Esophagus (tissue), 2 donors: Measurements from ENCODE around the gene UBL5. TPM values are rescaled to one million over a fixed set of nuclear protein-coding genes. Genes with fewer than 3 reads are reported as not detected.

Experiments used
- H3K27ac ChIP-seq, 2 donors: one replicate each; pipeline ENCODE4 v1.5.1; 2013; ENCODE audit warnings: low read depth in 2 of 2, mild to moderate bottlenecking in 2 of 2, inconsistent platforms in 1 of 2, low read length in 1 of 2, moderate library complexity in 1 of 2
- H3K27me3 ChIP-seq, 2 donors: one replicate each; pipeline ENCODE4 v1.6.1; 2013; ENCODE audit warnings: low read length in 2 of 2, control low read depth in 1 of 2, mild to moderate bottlenecking in 1 of 2; ENCODE audit not compliant: insufficient read depth in 2 of 2, control insufficient read depth in 1 of 2
- H3K36me3 ChIP-seq, 2 donors: one replicate each; pipeline ENCODE4 v1.6.1; 2013; ENCODE audit warnings: low read length in 1 of 2; ENCODE audit not compliant: control insufficient read depth in 2 of 2, insufficient read depth in 2 of 2
- H3K4me1 ChIP-seq, 2 donors: one replicate each; pipeline ENCODE4 v1.6.1; 2013; ENCODE audit warnings: low read length in 1 of 2; ENCODE audit not compliant: control insufficient read depth in 2 of 2, insufficient read depth in 2 of 2
- H3K4me3 ChIP-seq, 2 donors: one replicate each; pipeline ENCODE4 v1.5.1; 2013; ENCODE audit warnings: low read length in 2 of 2, mild to moderate bottlenecking in 2 of 2, low read depth in 1 of 2, moderate library complexity in 1 of 2
- H3K9me3 ChIP-seq, 2 donors: one replicate each; pipeline ENCODE4 v1.6.1; 2013; ENCODE audit warnings: mild to moderate bottlenecking in 2 of 2, low read depth in 1 of 2, low read length in 1 of 2, moderate library complexity in 1 of 2; ENCODE audit not compliant: control insufficient read depth in 2 of 2, insufficient read depth in 1 of 2
- WGBS, 2 donors: extraction: QIAGEN DNeasy Blood & Tissue Kit; methylation state at CpG; one replicate each; pipeline ENCODE4 v1.1.7; 2013; 5-methylcytosine and 5-hydroxymethylcytosine counted together
- polyA plus RNA-seq, 2 donors: library from polyadenylated mRNA; stranded (reverse); fragments of 200-250 nt; gene quantifications; one replicate each; pipeline ENCODE4 v1.2.3, GENCODE V29; 2013
- donor health status: healthy with polysubstance abuse.
- donor health status: Bipolar disorder and iron deficiency.

UBL5 gene
- polyA plus RNA-seq, 2 donors = 604 to 1,000 TPM

GRCh38 chr19:9861503-9861902 is 33.8 kb downstream of the UBL5 start:
- H3K4me3 ChIP-seq = no peak overlapping the region
- H3K4me1 ChIP-seq = peaks cover 0 to 3% of the 10 kb centered on the region in 2 donors
- H3K9me3 ChIP-seq = no peaks in the 10 kb centered on the region
- 98 to 100% methylated on average over 1 of the region's 1 CpG for WGBS, 2 donors
- H3K27me3 ChIP-seq = no peaks in the 10 kb centered on the region
- no peak overlapping the region for H3K27ac ChIP-seq
- no peaks in the 10 kb centered on the region for H3K36me3 ChIP-seq

DNA sequence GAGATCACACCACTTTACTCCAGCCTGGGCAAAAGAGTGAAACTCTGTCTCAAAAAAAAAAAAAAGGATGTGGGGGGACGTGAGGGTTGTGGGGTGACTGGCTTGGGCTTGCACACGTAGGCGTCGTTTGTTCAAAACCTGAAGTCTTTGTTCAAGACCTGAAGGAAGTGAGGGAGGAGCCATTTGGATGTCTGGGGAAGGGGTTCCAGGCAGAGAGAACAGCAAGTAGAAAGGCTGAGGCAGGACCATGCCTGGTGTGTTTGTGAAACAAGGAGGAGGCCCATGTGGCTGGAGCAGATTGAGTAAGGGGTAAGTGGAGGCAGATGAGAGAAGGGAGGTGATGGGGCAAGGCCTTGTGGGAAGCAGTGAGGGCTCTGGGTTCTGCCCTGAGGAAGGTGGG is 35.2 kb downstream of the UBL5 start:
- peak overlapping the region in 1 of 2 donors; percentile 33 for H3K27ac ChIP-seq
- no peak overlapping the region for H3K4me3 ChIP-seq
- H3K36me3 ChIP-seq = no peaks in the 10 kb centered on the region
- H3K4me1 ChIP-seq = peaks cover 0 to 3% of the 10 kb centered on the region in 2 donors
- 63 to 66% methylated on average over 4 of the region's 4 CpGs for WGBS, 2 donors
- no peaks in the 10 kb centered on the region for H3K9me3 ChIP-seq
- no peaks in the 10 kb centered on the region for H3K27me3 ChIP-seq

GRCh38 chr19:9863759-9864158 is 36.0 kb downstream of the UBL5 start:
- no peaks in the 10 kb centered on the region for H3K4me1 ChIP-seq
- no peak overlapping the region for H3K27ac ChIP-seq
- 71 to 73% methylated on average over 5 of the region's 5 CpGs for whole genome bisulfite sequencing, 2 donors
- H3K36me3 ChIP-seq = no peaks in the 10 kb centered on the region
- H3K4me3 ChIP-seq = no peak overlapping the region
- H3K27me3 ChIP-seq = no peaks in the 10 kb centered on the region
- no peaks in the 10 kb centered on the region for H3K9me3 ChIP-seq

DNA sequence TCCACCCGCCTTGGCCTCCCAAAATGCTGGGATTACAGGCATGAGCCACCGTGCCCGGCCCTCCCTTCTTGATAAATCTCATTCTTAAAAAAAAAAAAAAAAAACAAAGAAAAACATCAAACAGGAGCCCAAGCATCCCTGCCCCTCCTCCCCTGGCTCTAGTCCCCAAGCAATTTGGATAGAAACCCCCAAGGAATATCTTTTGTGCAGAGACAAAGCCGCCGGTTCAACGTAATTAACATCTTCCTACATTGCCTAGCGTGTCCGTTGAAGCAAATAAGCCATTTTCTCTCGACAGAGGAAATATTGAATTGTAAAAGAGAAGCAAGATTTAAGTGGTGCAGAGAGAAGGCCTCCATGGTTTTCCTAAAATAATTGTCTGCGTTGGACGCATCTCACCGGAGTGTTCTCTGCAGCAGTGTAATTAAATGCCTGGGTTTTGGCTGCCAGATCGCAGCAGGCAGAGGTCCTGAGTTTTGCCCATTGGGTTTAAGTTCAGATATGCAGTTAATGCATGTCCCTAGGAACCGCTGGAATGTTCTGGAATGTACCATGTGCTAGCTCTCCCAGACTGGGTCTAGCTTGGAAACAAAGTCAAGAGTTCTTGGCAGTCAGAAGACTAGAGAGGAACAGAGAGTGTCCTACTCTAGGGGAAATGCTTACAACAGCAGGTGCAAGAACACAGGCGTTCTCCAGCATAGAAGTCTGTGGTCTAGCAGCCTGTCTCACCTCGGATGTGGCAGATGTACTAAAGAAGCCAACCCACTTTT is 38.2 kb downstream of the UBL5 start:
- Histone ChIP-seq H3K4me1 (no peaks in the 10 kb centered on the region), H3K4me3 (no peak overlapping the region), H3K9me3 (no peaks in the 10 kb centered on the region), H3K27ac (no peak overlapping the region), H3K27me3 (no peaks in the 10 kb centered on the region), H3K36me3 (no peaks in the 10 kb centered on the region)
- 79 to 84% methylated on average over 16 of the region's 16 CpGs for WGBS, 2 donors

GRCh38 chr19:9868983-9869617 is 41.4 kb downstream of the UBL5 start:
- Histone ChIP-seq H3K36me3 (no peaks in the 10 kb centered on the region), H3K9me3 (no peaks in the 10 kb centered on the region), H3K4me1 (no peaks in the 10 kb centered on the region), H3K27ac (no peak overlapping the region), H3K4me3 (no peak overlapping the region), H3K27me3 (no peaks in the 10 kb centered on the region)
- WGBS, 2 donors = 75 to 81% methylated on average over 7 of the region's 7 CpGs

DNA sequence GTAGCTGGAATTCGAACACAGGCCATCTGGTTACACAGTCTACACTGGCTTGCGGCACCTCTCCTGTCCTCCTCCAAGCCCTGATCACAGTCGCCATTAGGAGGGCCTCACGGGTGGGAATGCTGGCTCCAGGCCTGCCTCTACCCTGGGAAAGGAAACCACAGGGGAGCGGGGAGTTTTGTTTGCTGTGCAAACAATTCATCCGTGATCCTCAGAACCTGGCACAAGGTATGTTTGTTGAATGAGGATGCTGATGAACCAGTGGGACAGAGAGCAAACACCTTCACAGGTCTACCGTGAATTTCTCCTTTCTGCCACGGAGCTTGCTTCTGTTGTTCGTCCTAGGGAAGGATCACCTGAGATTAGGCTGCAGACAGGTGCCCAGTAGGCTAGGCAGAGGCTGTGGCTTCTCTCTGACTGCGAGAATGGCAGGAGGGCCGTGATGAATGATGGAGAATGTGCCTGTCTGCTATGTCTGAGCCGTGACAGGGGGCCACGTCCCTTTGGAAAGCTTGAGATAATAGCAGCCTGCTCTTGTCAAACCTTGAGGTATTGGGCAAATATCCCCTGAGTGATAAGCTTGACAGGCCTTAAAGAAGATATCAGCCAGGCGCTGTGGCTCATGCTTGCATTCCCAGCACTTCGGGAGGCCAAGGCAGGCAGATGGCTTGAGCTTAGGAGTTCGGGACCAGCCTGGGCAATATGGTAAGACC is 44.1 kb downstream of the UBL5 start:
- Histone ChIP-seq H3K36me3 (no peaks in the 10 kb centered on the region), H3K27ac (no peak overlapping the region), H3K4me1 (no peaks in the 10 kb centered on the region), H3K27me3 (no peaks in the 10 kb centered on the region), H3K4me3 (no peak overlapping the region), H3K9me3 (no peaks in the 10 kb centered on the region)
- 58 to 66% methylated on average over 16 of the region's 16 CpGs for WGBS, 2 donors

DNA sequence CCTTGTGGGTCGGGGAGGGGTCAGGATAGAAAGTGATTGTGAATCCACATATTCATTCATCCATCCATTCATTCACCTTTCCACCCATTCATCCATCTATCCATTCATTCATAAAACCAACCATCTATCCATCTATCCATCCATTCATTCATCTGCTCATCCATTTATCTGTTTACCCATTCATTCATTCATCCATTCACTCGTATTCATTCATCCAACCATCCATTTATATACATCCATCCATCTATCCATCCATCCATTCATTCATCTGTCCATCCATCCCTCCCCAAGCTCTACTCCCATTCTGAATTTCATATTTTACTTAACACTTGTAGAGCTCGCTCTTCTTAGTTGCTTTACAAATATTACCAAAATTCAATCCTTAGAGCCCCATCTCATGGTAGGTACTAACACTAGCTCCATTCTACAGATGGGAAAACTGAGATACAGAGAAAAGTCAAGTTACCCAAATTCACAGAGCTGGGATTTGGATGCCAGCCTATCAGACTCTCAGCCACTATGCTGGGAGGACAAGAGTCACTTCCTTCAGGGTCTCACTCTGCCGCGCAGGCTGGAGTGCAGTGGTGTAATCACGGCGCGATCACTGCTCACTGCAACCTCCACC is 45.0 kb downstream of the UBL5 start:
- no peak overlapping the region for H3K4me3 ChIP-seq
- 94 to 96% methylated on average over 8 of the region's 8 CpGs for WGBS, 2 donors
- H3K27ac ChIP-seq = no peak overlapping the region
- H3K36me3 ChIP-seq = no peaks in the 10 kb centered on the region
- H3K27me3 ChIP-seq = no peaks in the 10 kb centered on the region
- no peaks in the 10 kb centered on the region for H3K4me1 ChIP-seq
- no peaks in the 10 kb centered on the region for H3K9me3 ChIP-seq

DNA sequence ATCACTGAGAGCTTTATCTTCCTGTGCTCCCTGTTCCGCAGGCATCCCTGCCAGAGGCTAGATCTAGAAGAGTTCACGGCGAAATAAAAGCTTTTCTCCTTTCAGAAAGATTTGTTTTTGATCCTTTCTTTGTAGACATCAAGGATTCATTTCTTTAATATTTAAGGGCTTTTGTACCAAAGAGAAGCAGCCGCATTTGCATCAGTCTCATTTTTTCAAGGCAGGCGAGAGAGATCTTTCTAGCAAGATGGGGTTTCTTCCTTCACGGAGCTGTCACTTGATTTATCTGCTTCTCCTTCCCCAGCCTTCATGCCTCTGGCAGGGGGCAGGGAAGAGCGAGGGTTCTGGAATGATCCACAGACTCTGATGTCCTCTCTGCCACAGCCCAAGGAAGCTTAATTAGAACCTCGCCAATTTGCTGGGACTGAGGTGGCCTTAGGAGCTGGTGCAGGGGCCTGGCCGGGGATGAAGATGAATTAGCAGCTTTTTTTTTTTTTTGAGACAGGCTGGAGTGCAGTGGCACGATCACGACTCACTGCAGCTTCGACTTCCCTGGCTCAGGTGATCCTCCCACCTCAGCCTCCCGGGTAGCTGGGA is 47.4 kb downstream of the UBL5 start:
- WGBS, 2 donors = 72% methylated on average over 13 of the region's 13 CpGs
- Histone ChIP-seq H3K9me3 (no peaks in the 10 kb centered on the region), H3K27ac (no peak overlapping the region), H3K4me1 (no peaks in the 10 kb centered on the region), H3K4me3 (no peak overlapping the region), H3K36me3 (no peaks in the 10 kb centered on the region), H3K27me3 (no peaks in the 10 kb centered on the region)

DNA sequence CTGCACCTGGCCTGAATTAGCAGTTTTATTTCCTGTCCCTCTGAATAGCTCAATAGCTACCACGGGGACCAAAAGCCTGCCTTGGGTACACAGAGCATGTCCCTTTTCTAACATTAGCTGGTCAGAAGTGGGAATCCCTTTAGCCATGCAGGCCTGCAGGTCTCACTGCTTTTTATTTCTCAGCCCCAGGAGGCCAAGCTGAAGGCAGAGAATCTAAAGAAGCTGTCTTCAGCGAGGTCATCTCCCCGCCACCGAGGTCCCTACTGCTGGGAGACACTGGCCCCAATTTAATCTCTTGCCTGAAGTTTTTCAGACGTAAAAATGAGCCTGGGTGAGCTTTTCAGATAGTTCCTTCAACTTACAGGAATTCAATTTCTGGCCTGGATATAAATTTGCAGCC is 48.1 kb downstream of the UBL5 start:
- H3K27me3 ChIP-seq = no peaks in the 10 kb centered on the region
- no peaks in the 10 kb centered on the region for H3K9me3 ChIP-seq
- H3K27ac ChIP-seq = no peak overlapping the region
- H3K36me3 ChIP-seq = no peaks in the 10 kb centered on the region
- H3K4me3 ChIP-seq = no peak overlapping the region
- no peaks in the 10 kb centered on the region for H3K4me1 ChIP-seq
- WGBS, 2 donors = 71 to 80% methylated on average over 5 of the region's 5 CpGs
